ENCODE measurements around the gene DDAH1. TPM values are rescaled to one million over a fixed set of nuclear protein-coding genes. Genes with fewer than 3 reads are reported as not detected.

The DDAH1 gene
- total RNA-seq, 1 experiment from 2014 or later = 65.9 TPM

- ChIA-PET CTCF (no interaction called here), POLR2A (ENCODE audit: unreplicated experiment) (no interaction called here)
- no TSS peak for BruUV-seq (replicated peaks)
- no peak for ATAC-seq
- H3K4me2 ChIP-seq (ENCODE audit: low read length) = no peak overlapping the region
- no peak overlapping the region for H2AFZ ChIP-seq (ENCODE audit: low read length)
- intact Hi-C loops (cut with micrococcal nuclease) = loop anchor here (5.0 kb wide), 2 partner anchors 70 to 255 kb away; partner anchors contain the start of gene CCN1
- DNase-seq = no peak
- H3K27me3 ChIP-seq (ENCODE audit: low read length) = no peaks in the 10 kb centered on the region
- H3K9ac ChIP-seq (ENCODE audit: low read length) = no peak overlapping the region
- H3K9me2 ChIP-seq (replicated peaks; ENCODE audit: low read length) = no peaks in the 10 kb centered on the region
- H3K27ac ChIP-seq (ENCODE audit: low read length) = peak overlapping the region; percentile 90
- H3K4me3 ChIP-seq (ENCODE audit: low read length) = no peak overlapping the region
- H3K9me3 ChIP-seq (ENCODE audit: low read length) = no peaks in the 10 kb centered on the region
- H3K36me3 ChIP-seq (ENCODE audit: low read depth, low read length) = no peaks in the 10 kb centered on the region
- TF ChIP-seq CTCF (conservative IDR thresholded peaks at IDR 0.05; ENCODE audit: low read depth, low read length) (no peak), EZH2 (IDR thresholded peaks at IDR 0.05; ENCODE audit: low read length, unreplicated experiment) (no peak), EZH2phosphoT487 (IDR thresholded peaks at IDR 0.05; ENCODE audit: borderline replicate concordance, low read length) (no peak)
- H3F3A ChIP-seq (ENCODE audit: low read length, unreplicated experiment) = peaks cover 7% of the 10 kb centered on the region
- peaks cover 77% of the 10 kb centered on the region for H3K4me1 ChIP-seq (ENCODE audit: insufficient read depth, low read length)
- H3K79me2 ChIP-seq (ENCODE audit: low read length) = peaks cover 41% of the 10 kb centered on the region
- no peaks in the 10 kb centered on the region for H4K20me1 ChIP-seq (ENCODE audit: low read length)
These were observed 138.1 kb downstream of the DDAH1 start for GRCh38 chr1:85326851-85327250.

- CTCF ChIA-PET = no interaction called here
- no peak for DNase-seq
- H3K9ac ChIP-seq (ENCODE audit: low read length) = no peak overlapping the region
These were observed 138.6 kb downstream of the DDAH1 start for GRCh38 chr1:85326336-85326735.

More at GRCh38 chr1:85326336-85326735, 138.6 kb downstream of the DDAH1 start:
- peaks cover 7% of the 10 kb centered on the region for H3F3A ChIP-seq (ENCODE audit: low read length, unreplicated experiment)
- no TSS peak for BruUV-seq (replicated peaks)
- POLR2A ChIA-PET (ENCODE audit: unreplicated experiment) = no interaction called here
- peaks cover 36% of the 10 kb centered on the region for H3K79me2 ChIP-seq (ENCODE audit: low read length)
- TF ChIP-seq CTCF (conservative IDR thresholded peaks at IDR 0.05; ENCODE audit: low read depth, low read length) = no peak
- no peak for TF ChIP-seq EZH2 (IDR thresholded peaks at IDR 0.05; ENCODE audit: low read length, unreplicated experiment)
- TF ChIP-seq EZH2phosphoT487 (IDR thresholded peaks at IDR 0.05; ENCODE audit: borderline replicate concordance, low read length) = no peak
- no peak for ATAC-seq
- intact Hi-C loops (cut with micrococcal nuclease) = loop anchor here (5.0 kb wide), 2 partner anchors 71 to 256 kb away; partner anchors contain the start of gene CCN1
- H3K4me2 ChIP-seq (ENCODE audit: low read length) = peak overlapping the region; percentile 24
- H4K20me1 ChIP-seq (ENCODE audit: low read length) = no peaks in the 10 kb centered on the region
- peak overlapping the region; percentile 41 for H3K27ac ChIP-seq (ENCODE audit: low read length)
- peaks cover 82% of the 10 kb centered on the region for H3K4me1 ChIP-seq (ENCODE audit: insufficient read depth, low read length)
- H3K27me3 ChIP-seq (ENCODE audit: low read length) = no peaks in the 10 kb centered on the region
- no peaks in the 10 kb centered on the region for H3K9me2 ChIP-seq (replicated peaks; ENCODE audit: low read length)
- H3K36me3 ChIP-seq (ENCODE audit: low read depth, low read length) = no peaks in the 10 kb centered on the region
- H3K9me3 ChIP-seq (ENCODE audit: low read length) = no peaks in the 10 kb centered on the region
- H2AFZ ChIP-seq (ENCODE audit: low read length) = no peak overlapping the region
- no peak overlapping the region for H3K4me3 ChIP-seq (ENCODE audit: low read length)

Measured in PC-3 (cell line).